Measurements from ENCODE around the gene ACD. TPM values are rescaled to one million over a fixed set of nuclear protein-coding genes. Genes with fewer than 3 reads are reported as not detected.
A peak's percentile ranks its signal among the peaks of the same experiment; 100 is the strongest.

ACD gene
- total and polyA plus RNA-seq, 2 donors (not counting 1 experiment from before 2014, with no cell fraction given) = 47.6 to 71.4 TPM

- H3K27ac ChIP-seq (ENCODE audit: low read length in 2 of 2) = no peak overlapping the region
- H2AFZ ChIP-seq (ENCODE audit: insufficient read depth, low read depth, low read length, poor library complexity, severe bottlenecking) = no peak overlapping the region
- H3K4me2 ChIP-seq (replicated peaks; ENCODE audit: low read depth, low read length, poor library complexity, severe bottlenecking) = no peak overlapping the region
- DNase-seq (no peak), ATAC-seq (ENCODE audit: low read depth) (no peak)
- H3K4me3 ChIP-seq (ENCODE audit: control extremely low read depth in 1 of 5, extremely low read depth in 1 of 5, insufficient read depth in 1 of 5, low read depth in 2 of 5, low read length in 4 of 5) = no peak overlapping the region
- Mint-ChIP-seq H3K9me3 (ENCODE audit: insufficient read depth) (no peaks in the 10 kb centered on the region), H3K27ac (no peak overlapping the region), H3K27me3 (no peaks in the 10 kb centered on the region), H3K4me1 (no peaks in the 10 kb centered on the region), H3K4me3 (no peak overlapping the region)
- CTCF ChIA-PET = interaction anchor here (1.3 to 2.8 kb wide), 4 partner anchors 9 to 85 kb away, joined by 3 to 9 read pairs (median 4); partner anchors contain the start of gene CARMIL2
- H3K79me2 ChIP-seq (ENCODE audit: control insufficient read depth, insufficient read depth, low read length) = peaks cover 3% of the 10 kb centered on the region
- H3K4me1 ChIP-seq (ENCODE audit: control insufficient read depth in 2 of 2, insufficient read depth in 2 of 2, low read length in 2 of 2) = no peaks in the 10 kb centered on the region
- POLR2A ChIA-PET = no interaction called here
- no peaks in the 10 kb centered on the region for H3K9me3 ChIP-seq (ENCODE audit: control extremely low read depth in 1 of 3, control insufficient read depth in 2 of 3, insufficient read depth in 1 of 3, low read length in 2 of 3)
- TF ChIP-seq EZH2 (IDR thresholded peaks at IDR 0.05; ENCODE audit: borderline replicate concordance, insufficient read depth, low read depth, low read length, poor library complexity, severe bottlenecking) (no peak), CTCF (IDR thresholded peaks at IDR 0.05) (no peak)
- no peak overlapping the region for H3K9ac ChIP-seq (ENCODE audit: low read length)
- no peaks in the 10 kb centered on the region for H4K20me1 ChIP-seq (ENCODE audit: control insufficient read depth, insufficient read depth, low read length, poor library complexity, severe bottlenecking)
- peaks cover 6 to 75% of the 10 kb centered on the region in 2 experiments for H3K36me3 ChIP-seq (replicated peaks in 1 of 2; ENCODE audit: control extremely low read depth in 1 of 2, control insufficient read depth in 1 of 2, extremely low read depth in 1 of 2, insufficient read depth in 2 of 2, low read length in 1 of 2)
- no peaks in the 10 kb centered on the region for H3K27me3 ChIP-seq (replicated peaks in 1 of 4; ENCODE audit: control extremely low read depth in 1 of 4, control insufficient read depth in 3 of 4, insufficient read depth in 4 of 4, low read length in 3 of 4)
- WGBS (ENCODE audit: insufficient coverage) = 96% methylated on average over 4 of the region's 7 CpGs
- intact Hi-C loops (cut with micrococcal nuclease) = no loop called here
These were observed 27.5 kb downstream of the ACD start for GRCh38 chr16:67632415-67633172.

GRCh38 chr16:67628216-67628615, 31.8 kb downstream of the ACD start:
- Histone ChIP-seq H3K9ac (ENCODE audit: low read length) (no peak overlapping the region), H3K4me2 (replicated peaks; ENCODE audit: low read depth, low read length, poor library complexity, severe bottlenecking) (no peak overlapping the region), H3K9me3 (ENCODE audit: control extremely low read depth in 1 of 3, control insufficient read depth in 2 of 3, insufficient read depth in 1 of 3, low read length in 2 of 3) (no peaks in the 10 kb centered on the region), H3K27me3 (replicated peaks in 1 of 4; ENCODE audit: control extremely low read depth in 1 of 4, control insufficient read depth in 3 of 4, insufficient read depth in 4 of 4, low read length in 3 of 4) (no peaks in the 10 kb centered on the region), H2AFZ (ENCODE audit: insufficient read depth, low read depth, low read length, poor library complexity, severe bottlenecking) (no peak overlapping the region), H3K79me2 (ENCODE audit: control insufficient read depth, insufficient read depth, low read length) (peaks cover 25% of the 10 kb centered on the region), H3K36me3 (replicated peaks in 1 of 2; ENCODE audit: control extremely low read depth in 1 of 2, control insufficient read depth in 1 of 2, extremely low read depth in 1 of 2, insufficient read depth in 2 of 2, low read length in 1 of 2) (peaks cover 15 to 78% of the 10 kb centered on the region in 2 experiments), H3K4me3 (ENCODE audit: control extremely low read depth in 1 of 5, extremely low read depth in 1 of 5, insufficient read depth in 1 of 5, low read depth in 2 of 5, low read length in 4 of 5) (no peak overlapping the region), H3K27ac (ENCODE audit: low read length in 2 of 2) (no peak overlapping the region), H4K20me1 (ENCODE audit: control insufficient read depth, insufficient read depth, low read length, poor library complexity, severe bottlenecking) (no peaks in the 10 kb centered on the region), H3K4me1 (ENCODE audit: control insufficient read depth in 2 of 2, insufficient read depth in 2 of 2, low read length in 2 of 2) (no peaks in the 10 kb centered on the region)
- ATAC-seq (ENCODE audit: low read depth) (no peak), DNase-seq (no peak)
- TF ChIP-seq CTCF (IDR thresholded peaks at IDR 0.05) = no peak
- no peak for TF ChIP-seq EZH2 (IDR thresholded peaks at IDR 0.05; ENCODE audit: borderline replicate concordance, insufficient read depth, low read depth, low read length, poor library complexity, severe bottlenecking)
- H3K4me3 Mint-ChIP-seq = no peak overlapping the region
- H3K4me1 Mint-ChIP-seq = no peaks in the 10 kb centered on the region
- CTCF ChIA-PET = interaction anchor here (0.6 to 3.4 kb wide), 4 partner anchors 10 to 310 kb away, joined by 3 to 12 read pairs (median 3); no protein-coding TSS in a partner anchor
- no peaks in the 10 kb centered on the region for H3K9me3 Mint-ChIP-seq (ENCODE audit: insufficient read depth)
- H3K27me3 Mint-ChIP-seq = no peaks in the 10 kb centered on the region
- POLR2A ChIA-PET = no interaction called here
- intact Hi-C loops (cut with micrococcal nuclease) = no loop called here
- H3K27ac Mint-ChIP-seq = peak overlapping the region; percentile 18
- 97% methylated on average over 13 of the region's 14 CpGs for WGBS (ENCODE audit: insufficient coverage)
